ENCODE results near the gene ARHGEF28.

- TF ChIP-seq CTCF (IDR thresholded peaks at IDR 0.05) (no peak), EZH2phosphoT487 (IDR thresholded peaks at IDR 0.05) (no peak), EZH2 (IDR thresholded peaks at IDR 0.05) (no peak)
These were observed 196.4 kb downstream of the ARHGEF28 start for GRCh38 chr5:73822278-73822988.
